HG02938 (cell line): Measurements from ENCODE around the gene CDC123.
"Not testable (repeated sequence)": the region's sequence is repeated elsewhere in the genome, so short reads cannot be mapped to it uniquely, and the experiment has no call there.

Experiments
- ATAC-seq: cut with Tn5 transposase; IDR thresholded peaks from one replicate; pipeline ENCODE4 v1.9.1; 2021; ENCODE audit warnings: mild to moderate bottlenecking, moderate library complexity; ENCODE audit not compliant: unreplicated experiment

CDC123 gene

DNA sequence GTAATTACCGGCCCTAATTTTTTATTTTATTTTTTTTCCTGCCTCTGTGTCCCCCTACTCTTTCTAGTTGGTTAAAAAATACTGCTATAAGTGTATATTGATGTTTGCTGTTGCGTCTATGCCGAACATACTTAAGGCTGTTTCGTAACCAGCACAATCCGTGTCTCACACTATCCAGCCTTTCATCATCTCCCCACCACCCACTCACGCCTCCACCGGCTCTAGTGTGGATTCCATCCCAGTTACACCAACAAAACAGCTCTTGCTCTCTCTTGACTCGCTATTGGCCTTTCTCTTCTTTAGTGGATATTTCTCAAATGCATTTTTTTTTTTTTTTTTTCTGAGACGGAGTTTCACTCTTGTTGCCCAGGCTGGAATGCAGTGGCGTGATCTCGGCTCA lies 83.3 kb downstream of the CDC123 start:
- no peak for ATAC-seq

DNA sequence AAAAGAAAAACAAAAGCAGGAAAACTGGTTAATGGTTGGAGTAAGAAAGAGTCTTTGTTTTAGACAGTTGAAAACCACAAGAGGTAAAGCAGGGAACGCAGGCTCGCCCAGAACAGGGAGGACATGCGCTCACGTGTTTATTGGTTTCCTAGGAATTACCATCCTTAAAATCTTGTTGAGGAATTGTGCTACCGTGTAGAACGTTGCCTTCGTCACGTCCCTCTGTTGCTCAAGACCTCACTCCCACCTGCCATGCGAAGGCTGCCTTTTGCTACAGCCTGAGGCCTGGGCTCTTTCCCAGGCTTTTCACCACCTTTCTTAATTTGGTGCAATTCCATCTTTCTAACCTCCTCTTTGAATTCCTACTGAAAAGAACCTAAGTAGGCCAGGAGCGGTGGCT lies 91.8 kb downstream of the CDC123 start:
- ATAC-seq: no peak

DNA sequence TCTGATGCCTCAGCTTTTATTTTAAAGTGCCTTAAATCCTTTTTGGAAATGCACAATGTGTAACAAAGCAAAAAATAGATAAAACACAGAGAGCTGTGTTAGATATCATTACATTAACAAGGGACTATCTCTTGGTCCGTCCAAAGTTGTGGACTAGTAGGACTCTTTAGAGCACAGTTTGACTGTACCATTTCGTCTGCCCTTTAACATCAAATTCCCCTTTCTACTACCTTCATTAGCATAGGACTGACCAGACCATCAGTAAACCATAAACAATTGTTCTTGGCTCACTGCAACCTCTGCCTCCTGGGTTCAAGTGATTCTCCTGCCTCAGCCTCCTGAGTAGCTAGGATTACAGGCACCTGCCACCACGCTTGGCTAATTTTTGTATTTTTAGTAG lies 101.8 kb downstream of the CDC123 start:
- not testable (repeated sequence) for ATAC-seq

DNA sequence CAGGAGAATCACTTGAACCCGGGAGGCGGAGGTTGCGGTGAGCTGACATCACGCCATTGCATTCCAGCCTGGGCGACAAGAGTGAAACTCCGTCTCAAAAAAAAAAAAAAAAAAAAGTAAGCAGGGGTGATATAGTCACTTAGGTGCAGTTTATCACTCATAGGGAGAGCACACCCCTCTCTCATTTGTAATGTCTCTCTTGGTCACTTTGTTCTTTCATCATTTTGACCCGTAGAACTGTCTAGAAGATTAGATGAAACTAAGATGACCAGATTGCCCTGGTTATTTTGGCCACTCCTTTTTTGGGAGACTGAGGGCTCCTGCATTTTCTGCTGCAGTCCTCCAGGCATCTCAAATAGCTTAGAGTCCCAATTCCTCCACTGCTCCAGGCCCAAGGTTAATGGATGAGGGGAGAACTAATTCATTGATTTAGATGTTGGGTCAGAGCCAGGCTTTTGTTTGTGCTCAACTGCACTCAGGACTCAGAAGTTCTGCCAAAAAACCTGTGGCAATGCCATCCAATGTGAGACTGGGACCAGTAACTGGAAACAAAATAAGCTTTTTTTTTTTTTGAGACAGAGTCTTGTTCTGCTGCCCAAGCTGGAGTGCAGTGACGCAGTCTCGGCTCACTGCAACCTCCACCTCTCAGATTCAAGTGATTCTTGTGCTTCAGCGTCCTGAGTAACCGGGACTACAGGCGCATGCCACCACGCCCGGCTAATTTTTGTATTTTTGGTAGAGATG lies 103.4 kb downstream of the CDC123 start:
- no peak for ATAC-seq
